ENCODE measurements around the gene YARS1. TPM values are rescaled to one million over a fixed set of nuclear protein-coding genes. Genes with fewer than 3 reads are reported as not detected.

YARS1 gene
- total and polyA plus RNA-seq, 2 donors (not counting 1 experiment from before 2014, with no cell fraction given): 94.4 to 295 TPM

DNA sequence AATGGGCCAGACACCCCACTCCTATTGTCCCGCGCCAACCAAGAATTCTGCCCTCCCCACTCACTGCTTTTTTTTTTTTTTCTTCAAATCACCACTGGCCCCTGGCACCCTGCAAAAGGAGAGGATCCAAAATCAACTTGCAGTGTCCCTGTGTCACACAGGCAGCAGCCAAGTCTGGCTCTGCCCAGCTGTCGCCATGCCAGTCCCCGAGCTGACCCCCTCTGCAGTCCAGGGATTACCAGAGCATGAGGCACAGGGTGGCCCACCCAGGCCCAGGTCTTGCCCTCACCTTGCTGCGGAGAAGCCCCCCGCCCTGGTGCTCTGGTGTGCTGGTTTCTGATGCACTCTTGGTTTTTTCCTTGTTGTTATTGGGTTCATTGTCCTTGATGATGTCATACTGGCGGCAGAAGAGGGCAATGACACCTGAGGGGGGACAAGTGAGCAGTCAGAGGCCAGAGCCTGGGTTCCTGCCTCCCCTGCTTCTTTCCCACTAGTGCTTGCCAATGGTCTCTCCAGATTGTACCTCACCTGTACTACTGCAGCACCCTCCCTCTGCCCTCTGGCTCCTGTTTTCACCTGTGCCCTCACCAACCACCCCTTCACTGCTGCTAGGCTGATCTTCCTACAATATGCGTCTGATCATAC lies 47.3 kb upstream of the YARS1 start:
- Histone ChIP-seq H3K9ac (ENCODE audit: insufficient read depth, low read length) (no peak overlapping the region), H4K20me1 (ENCODE audit: control insufficient read depth, extremely low read depth, insufficient read depth, low read length) (no peaks in the 10 kb centered on the region), H2AFZ (ENCODE audit: low read length) (no peak overlapping the region), H3K4me3 (replicated peaks in 1 of 4; ENCODE audit: control extremely low read depth in 1 of 4, insufficient read depth in 1 of 4, low read depth in 3 of 4, low read length in 4 of 4) (no peak overlapping the region), H3K27me3 (ENCODE audit: control insufficient read depth, insufficient read depth, low read length) (no peaks in the 10 kb centered on the region), H3K79me2 (ENCODE audit: control insufficient read depth, insufficient read depth, low read length) (no peaks in the 10 kb centered on the region), H3K36me3 (ENCODE audit: control insufficient read depth, insufficient read depth, low read length) (no peaks in the 10 kb centered on the region), H3K9me3 (ENCODE audit: control insufficient read depth, insufficient read depth, low read depth, low read length) (no peaks in the 10 kb centered on the region), H3K27ac (ENCODE audit: insufficient read depth, low read length) (no peak overlapping the region), H3K4me1 (ENCODE audit: control insufficient read depth, extremely low read depth, insufficient read depth, low read length) (no peaks in the 10 kb centered on the region), H3K4me2 (ENCODE audit: extremely low read depth, insufficient read depth, low read length) (no peak overlapping the region)
- DNase-seq (ENCODE audit: low read depth in 2 of 2): no peak
- TF ChIP-seq, protein P1, sequence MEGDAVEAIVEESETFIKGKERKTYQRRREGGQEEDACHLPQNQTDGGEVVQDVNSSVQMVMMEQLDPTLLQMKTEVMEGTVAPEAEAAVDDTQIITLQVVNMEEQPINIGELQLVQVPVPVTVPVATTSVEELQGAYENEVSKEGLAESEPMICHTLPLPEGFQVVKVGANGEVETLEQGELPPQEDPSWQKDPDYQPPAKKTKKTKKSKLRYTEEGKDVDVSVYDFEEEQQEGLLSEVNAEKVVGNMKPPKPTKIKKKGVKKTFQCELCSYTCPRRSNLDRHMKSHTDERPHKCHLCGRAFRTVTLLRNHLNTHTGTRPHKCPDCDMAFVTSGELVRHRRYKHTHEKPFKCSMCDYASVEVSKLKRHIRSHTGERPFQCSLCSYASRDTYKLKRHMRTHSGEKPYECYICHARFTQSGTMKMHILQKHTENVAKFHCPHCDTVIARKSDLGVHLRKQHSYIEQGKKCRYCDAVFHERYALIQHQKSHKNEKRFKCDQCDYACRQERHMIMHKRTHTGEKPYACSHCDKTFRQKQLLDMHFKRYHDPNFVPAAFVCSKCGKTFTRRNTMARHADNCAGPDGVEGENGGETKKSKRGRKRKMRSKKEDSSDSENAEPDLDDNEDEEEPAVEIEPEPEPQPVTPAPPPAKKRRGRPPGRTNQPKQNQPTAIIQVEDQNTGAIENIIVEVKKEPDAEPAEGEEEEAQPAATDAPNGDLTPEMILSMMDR (conservative IDR thresholded peaks at IDR 0.05 in 1 of 2, IDR thresholded peaks at IDR 0.05 in 1 of 2; ENCODE audit: low read depth in 1 of 2, low read length in 2 of 2): no peak
- no peak for TF ChIP-seq EZH2 (IDR thresholded peaks at IDR 0.05; ENCODE audit: low read length, missing control alignments)

DNA sequence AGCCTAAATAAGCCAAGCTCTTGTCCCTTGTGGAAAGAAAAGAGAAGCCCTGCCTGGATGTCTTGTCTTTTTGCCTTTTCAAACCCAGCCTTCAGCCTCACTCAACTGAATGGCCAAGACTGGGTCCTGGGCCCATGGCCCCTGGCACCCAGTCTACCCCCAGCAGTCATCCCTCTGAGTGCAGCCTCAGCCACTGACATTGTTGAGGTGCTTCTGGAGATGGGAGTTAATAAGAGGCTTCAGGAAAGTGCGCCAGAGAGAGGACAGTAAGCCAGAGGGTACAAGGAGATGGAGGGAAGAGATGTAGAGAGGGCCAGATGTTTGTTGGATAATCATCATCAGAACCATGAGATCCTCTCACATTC lies 46.7 kb upstream of the YARS1 start:
- H3K4me2 ChIP-seq (ENCODE audit: extremely low read depth, insufficient read depth, low read length): no peak overlapping the region
- H3K9me3 ChIP-seq (ENCODE audit: control insufficient read depth, insufficient read depth, low read depth, low read length): no peaks in the 10 kb centered on the region

DNA sequence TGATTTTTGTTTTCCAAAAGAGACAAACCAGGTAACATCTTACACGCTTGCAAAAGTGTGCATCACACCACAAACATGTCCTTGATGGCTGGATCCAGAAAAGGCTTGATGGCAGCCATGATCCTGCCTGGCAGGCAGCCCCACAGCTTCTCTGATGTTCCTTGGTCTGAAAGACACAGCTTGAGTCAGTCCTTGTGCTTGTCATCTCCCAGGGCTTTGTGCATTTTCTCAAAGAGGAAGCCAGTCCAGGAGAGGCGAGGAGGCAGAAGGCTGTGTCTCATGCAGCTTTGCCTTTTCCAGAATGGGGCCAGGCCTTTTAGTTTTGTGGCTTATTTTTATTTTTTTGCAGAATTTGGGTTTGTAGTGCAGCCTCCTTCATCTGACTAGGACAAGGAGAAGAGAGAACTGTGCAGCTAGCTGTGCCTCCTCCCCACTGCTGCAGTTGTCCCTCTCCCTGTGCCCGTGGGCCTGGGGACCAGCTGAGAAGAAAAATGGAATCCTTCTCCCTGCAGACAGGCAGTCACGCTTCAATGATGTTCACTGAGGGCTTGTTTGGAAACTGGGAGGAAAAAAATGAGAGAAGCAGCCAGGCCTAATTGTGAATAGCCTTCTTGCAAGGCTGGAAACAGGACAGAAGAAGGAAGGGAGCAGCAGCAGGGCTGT lies 46.2 kb upstream of the YARS1 start:
- H3K79me2 ChIP-seq (ENCODE audit: control insufficient read depth, insufficient read depth, low read length): no peaks in the 10 kb centered on the region
- H3K36me3 ChIP-seq (ENCODE audit: control insufficient read depth, insufficient read depth, low read length): no peaks in the 10 kb centered on the region
- no peak overlapping the region for H3K9ac ChIP-seq (ENCODE audit: insufficient read depth, low read length)
- TF ChIP-seq, protein P1 (conservative IDR thresholded peaks at IDR 0.05 in 1 of 2, IDR thresholded peaks at IDR 0.05 in 1 of 2; ENCODE audit: low read depth in 1 of 2, low read length in 2 of 2): no peak
- no peak for TF ChIP-seq EZH2 (IDR thresholded peaks at IDR 0.05; ENCODE audit: low read length, missing control alignments)
- H3K4me1 ChIP-seq (ENCODE audit: control insufficient read depth, extremely low read depth, insufficient read depth, low read length): no peaks in the 10 kb centered on the region
- no peak overlapping the region for H3K4me2 ChIP-seq (ENCODE audit: extremely low read depth, insufficient read depth, low read length)
- no peaks in the 10 kb centered on the region for H3K9me3 ChIP-seq (ENCODE audit: control insufficient read depth, insufficient read depth, low read depth, low read length)
- H4K20me1 ChIP-seq (ENCODE audit: control insufficient read depth, extremely low read depth, insufficient read depth, low read length): no peaks in the 10 kb centered on the region
- H2AFZ ChIP-seq (ENCODE audit: low read length): no peak overlapping the region
- H3K27me3 ChIP-seq (ENCODE audit: control insufficient read depth, insufficient read depth, low read length): no peaks in the 10 kb centered on the region
- no peak for DNase-seq (ENCODE audit: low read depth in 2 of 2)
- no peak overlapping the region for H3K27ac ChIP-seq (ENCODE audit: insufficient read depth, low read length)
- H3K4me3 ChIP-seq (replicated peaks in 1 of 4; ENCODE audit: control extremely low read depth in 1 of 4, insufficient read depth in 1 of 4, low read depth in 3 of 4, low read length in 4 of 4): no peak overlapping the region

More for the DNA sequence above, 46.7 kb upstream of the YARS1 start:
- no peak for TF ChIP-seq EZH2 (IDR thresholded peaks at IDR 0.05; ENCODE audit: low read length, missing control alignments)
- TF ChIP-seq, protein P1 (conservative IDR thresholded peaks at IDR 0.05 in 1 of 2, IDR thresholded peaks at IDR 0.05 in 1 of 2; ENCODE audit: low read depth in 1 of 2, low read length in 2 of 2): no peak
- Histone ChIP-seq H3K4me1 (ENCODE audit: control insufficient read depth, extremely low read depth, insufficient read depth, low read length) (no peaks in the 10 kb centered on the region), H3K27me3 (ENCODE audit: control insufficient read depth, insufficient read depth, low read length) (no peaks in the 10 kb centered on the region), H3K9ac (ENCODE audit: insufficient read depth, low read length) (no peak overlapping the region), H2AFZ (ENCODE audit: low read length) (no peak overlapping the region), H3K27ac (ENCODE audit: insufficient read depth, low read length) (no peak overlapping the region), H3K36me3 (ENCODE audit: control insufficient read depth, insufficient read depth, low read length) (no peaks in the 10 kb centered on the region), H4K20me1 (ENCODE audit: control insufficient read depth, extremely low read depth, insufficient read depth, low read length) (no peaks in the 10 kb centered on the region), H3K79me2 (ENCODE audit: control insufficient read depth, insufficient read depth, low read length) (no peaks in the 10 kb centered on the region), H3K4me3 (replicated peaks in 1 of 4; ENCODE audit: control extremely low read depth in 1 of 4, insufficient read depth in 1 of 4, low read depth in 3 of 4, low read length in 4 of 4) (no peak overlapping the region)
- no peak for DNase-seq (ENCODE audit: low read depth in 2 of 2)

All from fibroblast of lung (primary cell).